ENCODE results near the gene SMOC1. TPM values are rescaled to one million over a fixed set of nuclear protein-coding genes. Genes with fewer than 3 reads are reported as not detected.
A peak's percentile ranks its signal among the peaks of the same experiment; 100 is the strongest.
"Not testable (repeated sequence)": the region's sequence is repeated elsewhere in the genome, so short reads cannot be mapped to it uniquely, and the experiment has no call there.

The SMOC1 gene
- total RNA-seq, 1 experiment from 2014 or later: 0.05 TPM

- DNase-seq (ENCODE audit: low read depth): no peak
Measured at GRCh38 chr14:69901113-69901951, 22.1 kb downstream of the SMOC1 start.

GRCh38 chr14:69903046-69903445, 23.8 kb downstream of the SMOC1 start:
- not testable (repeated sequence) for DNase-seq (ENCODE audit: low read depth)

GRCh38 chr14:69904246-69904645, 25.0 kb downstream of the SMOC1 start:
- DNase-seq (ENCODE audit: low read depth): no peak

GRCh38 chr14:69906201-69906600, 27.0 kb downstream of the SMOC1 start:
- no peak for DNase-seq (ENCODE audit: low read depth)

- no peak for DNase-seq (ENCODE audit: low read depth)
Measured at GRCh38 chr14:69909826-69910550, 30.8 kb downstream of the SMOC1 start.

- DNase-seq (ENCODE audit: low read depth): no peak
Measured at GRCh38 chr14:69910871-69911270, 31.7 kb downstream of the SMOC1 start.

- DNase-seq (ENCODE audit: low read depth): no peak
Measured at GRCh38 chr14:69913686-69914085, 34.5 kb downstream of the SMOC1 start.

GRCh38 chr14:69916396-69916795, 37.2 kb downstream of the SMOC1 start:
- DNase-seq (ENCODE audit: low read depth): no peak

GRCh38 chr14:69917287-69917686, 38.1 kb downstream of the SMOC1 start:
- DNase-seq (ENCODE audit: low read depth): no peak

GRCh38 chr14:69919815-69920214, 40.6 kb downstream of the SMOC1 start:
- no peak for DNase-seq (ENCODE audit: low read depth)

GRCh38 chr14:69921052-69921451, 41.8 kb downstream of the SMOC1 start:
- peak; percentile 43 for DNase-seq (ENCODE audit: low read depth)

GRCh38 chr14:69922198-69922597, 43.0 kb downstream of the SMOC1 start:
- no peak for DNase-seq (ENCODE audit: low read depth)

- no peak for DNase-seq (ENCODE audit: low read depth)
Measured at GRCh38 chr14:69924201-69924600, 45.0 kb downstream of the SMOC1 start.

GRCh38 chr14:69928111-69928523, 48.9 kb downstream of the SMOC1 start:
- DNase-seq (ENCODE audit: low read depth): no peak

GRCh38 chr14:69930780-69931379, 51.7 kb downstream of the SMOC1 start:
- no peak for DNase-seq (ENCODE audit: low read depth)

GRCh38 chr14:69931960-69932359, 52.7 kb downstream of the SMOC1 start:
- DNase-seq (ENCODE audit: low read depth): no peak

- no peak for DNase-seq (ENCODE audit: low read depth)
Measured at GRCh38 chr14:69932391-69932790, 53.2 kb downstream of the SMOC1 start.

GRCh38 chr14:69933623-69934275, 54.5 kb downstream of the SMOC1 start:
- DNase-seq (ENCODE audit: low read depth): no peak

- no peak for DNase-seq (ENCODE audit: low read depth)
Measured at GRCh38 chr14:69937367-69938081, 58.3 kb downstream of the SMOC1 start.

- DNase-seq (ENCODE audit: low read depth): no peak
Measured at GRCh38 chr14:69938751-69939150, 59.5 kb downstream of the SMOC1 start.

All from M059J (cell line).